Stimulated activated CD8-positive, alpha-beta memory T cell treated with anti-CD3 and anti-CD28 coated beads, Interleukin-4, amount 100 ng/mL, for 48 hours (primary cell): ENCODE results near the gene ZNF775.

Source experiments
- DNase-seq: peaks from one replicate; pipeline ENCODE4 v3.0.0-alpha.2; 2020

The ZNF775 gene

GRCh38 chr7:150444674-150445365 is 65.7 kb downstream of the ZNF775 start:
- no peak for DNase-seq

DNA sequence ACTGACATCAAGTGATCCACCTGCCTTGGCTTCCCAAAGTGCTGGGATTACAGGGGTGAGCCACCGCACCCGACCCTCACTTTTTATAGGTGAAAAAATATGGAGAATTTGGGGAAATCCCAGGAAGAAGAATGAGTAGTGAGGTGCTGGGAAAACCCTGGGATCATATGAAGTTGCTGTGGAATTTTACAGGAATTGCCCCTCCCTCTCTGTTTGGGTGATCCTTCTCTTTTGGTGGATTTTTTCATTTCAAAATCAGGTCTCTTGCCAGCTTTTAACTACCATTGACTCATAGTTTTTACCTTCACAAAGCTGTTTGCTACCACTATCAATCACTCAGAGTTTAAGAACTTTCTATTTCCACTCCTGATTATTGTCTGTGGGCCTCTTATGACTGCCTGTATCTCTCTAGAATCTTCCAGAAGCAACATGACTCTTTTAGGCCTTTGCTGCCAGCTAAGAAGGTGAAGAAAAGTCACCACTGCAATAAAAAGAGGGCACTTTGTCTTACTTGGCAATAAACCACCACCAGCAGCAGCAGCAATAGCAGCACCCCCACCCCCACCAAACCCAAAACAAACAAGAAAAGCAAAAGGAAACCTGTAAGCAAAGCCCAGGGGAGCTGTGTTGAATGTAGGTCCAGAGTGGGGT is 67.3 kb downstream of the ZNF775 start:
- DNase-seq: no peak
